Tibial nerve (tissue), 4 donors: ENCODE data around the gene TP53AIP1.

Experiments
- CTCF ChIP-seq, 5 experiments: fragments of 200-600 bp in 3 of 5; fragments of 450-650 bp in 2 of 5; sonication (generic) in 3 of 5; IDR thresholded peaks; one replicate each; pipeline ENCODE4 v1.5.1; 2016 to 2019; ENCODE audit warnings: antibody characterized with exemption in 5 of 5, mild to moderate bottlenecking in 3 of 5, moderate library complexity in 2 of 5
- EP300 ChIP-seq, 2 donors: sonication (generic); formaldehyde crosslinking; IDR thresholded peaks; one replicate each; pipeline ENCODE4 v1.6.1; 2017; ENCODE audit warnings: antibody characterized with exemption in 2 of 2, mild to moderate bottlenecking in 1 of 2

- TF ChIP-seq CTCF (IDR thresholded peaks at IDR 0.05), result no peak
- no peak for TF ChIP-seq EP300 (IDR thresholded peaks at IDR 0.05)
Observed at GRCh38 chr11:128898580-128899344, 43.9 kb downstream of the TP53AIP1 start.
